Activated naive CD4-positive, alpha-beta T cell treated with anti-CD3 and anti-CD28 coated beads, Interleukin-2, amount 10 ng/mL, durations not matched to agents 7 days and 5 days (primary cell): ENCODE results near the gene G2E3.

Experiments used
- CTCF ChIA-PET: fragments of 350-600 bp; sonication (Branson Sonifier 250); formaldehyde crosslinking; loops from one replicate; lab custom pipeline; 2021; ENCODE audit warnings: antibody characterized with exemption; lab: Charles Lee
- DNase-seq: peaks from one replicate; pipeline ENCODE4 v3.0.0-alpha.2; 2020
- H3K27ac Mint-ChIP-seq: one replicate; pipeline ENCODE4 v1.8.0; 2021; ENCODE audit warnings: mild to moderate bottlenecking, moderate library complexity, mixed read lengths
- H3K27me3 Mint-ChIP-seq: one replicate; pipeline ENCODE4 v1.8.0; 2021; ENCODE audit warnings: mild to moderate bottlenecking, mixed read lengths
- H3K36me3 Mint-ChIP-seq: one replicate; pipeline ENCODE4 v1.8.0; 2021; ENCODE audit warnings: mixed read lengths
- H3K4me1 Mint-ChIP-seq: one replicate; pipeline ENCODE4 v1.8.0; 2021; ENCODE audit warnings: mixed read lengths
- H3K4me3 Mint-ChIP-seq: one replicate; pipeline ENCODE4 v1.8.0; 2021; ENCODE audit warnings: mild to moderate bottlenecking, moderate library complexity, mixed read lengths
- H3K9me3 Mint-ChIP-seq: one replicate; pipeline ENCODE4 v1.8.0; 2021; ENCODE audit warnings: mixed read lengths

G2E3 gene

GRCh38 chr14:30558675-30559555 lies at the start of gene G2E3:
TSS of gene G2E3 (plus strand) at chr14:30559158. CDS start at chr14:30581080, 21,922 bp downstream.
- CTCF ChIA-PET = interaction anchor here (0.8 kb wide), 1 partner anchor 37 kb away, joined by 3 read pairs; no protein-coding TSS in a partner anchor
- H3K4me3 Mint-ChIP-seq = peak within 1 kb of the TSS; percentile 100

GRCh38 chr14:30517737-30518136 lies 41.2 kb upstream of the G2E3 start:
- Mint-ChIP-seq H3K9me3 (no peaks in the 10 kb centered on the region), H3K27ac (no peak overlapping the region), H3K4me3 (no peak overlapping the region), H3K27me3 (no peaks in the 10 kb centered on the region), H3K4me1 (peaks cover 9% of the 10 kb centered on the region), H3K36me3 (no peaks in the 10 kb centered on the region)
- CTCF ChIA-PET = interaction anchor here (0.8 kb wide), 1 partner anchor 142 kb away, joined by 3 read pairs; no protein-coding TSS in a partner anchor
- DNase-seq = no peak

More at GRCh38 chr14:30558675-30559555, at the start of gene G2E3:
- peaks cover 23% of the 10 kb centered on the region for H3K36me3 Mint-ChIP-seq
- H3K27me3 Mint-ChIP-seq = peaks cover 11% of the 10 kb centered on the region
- no peaks in the 10 kb centered on the region for H3K9me3 Mint-ChIP-seq
- peak within 1 kb of the TSS; percentile 100 for H3K27ac Mint-ChIP-seq
- peak; percentile 92 for DNase-seq
- peaks cover 33% of the 10 kb centered on the region for H3K4me1 Mint-ChIP-seq

- Mint-ChIP-seq H3K27ac (no peak overlapping the region), H3K4me1 (peaks cover 9% of the 10 kb centered on the region), H3K27me3 (no peaks in the 10 kb centered on the region), H3K4me3 (no peak overlapping the region), H3K9me3 (no peaks in the 10 kb centered on the region), H3K36me3 (no peaks in the 10 kb centered on the region)
- CTCF ChIA-PET = interaction anchor here (1.5 kb wide), 1 partner anchor 144 kb away, joined by 6 read pairs; no protein-coding TSS in a partner anchor
- DNase-seq = no peak
Observed at GRCh38 chr14:30518867-30519560, 39.9 kb upstream of the G2E3 start.

- Mint-ChIP-seq H3K9me3 (no peaks in the 10 kb centered on the region), H3K27me3 (no peaks in the 10 kb centered on the region), H3K27ac (no peak overlapping the region), H3K4me3 (no peak overlapping the region), H3K4me1 (peaks cover 9% of the 10 kb centered on the region), H3K36me3 (no peaks in the 10 kb centered on the region)
- CTCF ChIA-PET = interaction anchor here (1.1 to 1.5 kb wide), 2 partner anchors 145 to 160 kb away, joined by 3 to 6 read pairs; no protein-coding TSS in a partner anchor
- DNase-seq = no peak
Observed at GRCh38 chr14:30519961-30520360, 39.0 kb upstream of the G2E3 start.

GRCh38 chr14:30520536-30520935 lies 38.4 kb upstream of the G2E3 start:
- Mint-ChIP-seq H3K4me1 (peaks cover 9% of the 10 kb centered on the region), H3K4me3 (no peak overlapping the region), H3K9me3 (no peaks in the 10 kb centered on the region), H3K27me3 (no peaks in the 10 kb centered on the region), H3K27ac (no peak overlapping the region), H3K36me3 (no peaks in the 10 kb centered on the region)
- DNase-seq = no peak
- CTCF ChIA-PET = interaction anchor here (1.1 to 2.8 kb wide), 3 partner anchors 145 to 161 kb away, joined by 3 to 22 read pairs (median 6); no protein-coding TSS in a partner anchor

- Mint-ChIP-seq H3K9me3 (no peaks in the 10 kb centered on the region), H3K4me3 (no peak overlapping the region), H3K27me3 (no peaks in the 10 kb centered on the region), H3K4me1 (peaks cover 9% of the 10 kb centered on the region), H3K27ac (no peak overlapping the region), H3K36me3 (no peaks in the 10 kb centered on the region)
- CTCF ChIA-PET = interaction anchor here (0.7 to 2.8 kb wide), 8 partner anchors 9 to 248 kb away, joined by 3 to 22 read pairs (median 4); no protein-coding TSS in a partner anchor
- no peak for DNase-seq
Observed at GRCh38 chr14:30521899-30522736, 36.8 kb upstream of the G2E3 start.

- no peaks in the 10 kb centered on the region for H3K36me3 Mint-ChIP-seq
- no peaks in the 10 kb centered on the region for H3K27me3 Mint-ChIP-seq
- H3K4me3 Mint-ChIP-seq = no peak overlapping the region
- H3K4me1 Mint-ChIP-seq = peaks cover 9% of the 10 kb centered on the region
- no peak for DNase-seq
- H3K9me3 Mint-ChIP-seq = no peaks in the 10 kb centered on the region
- no peak overlapping the region for H3K27ac Mint-ChIP-seq
- CTCF ChIA-PET = interaction anchor here (1.1 kb wide), 1 partner anchor 75 kb away, joined by 3 read pairs; no protein-coding TSS in a partner anchor
Observed at GRCh38 chr14:30525833-30526232, 33.1 kb upstream of the G2E3 start.

- Mint-ChIP-seq H3K4me3 (no peak overlapping the region), H3K27ac (no peak overlapping the region), H3K9me3 (no peaks in the 10 kb centered on the region), H3K4me1 (peaks cover 5% of the 10 kb centered on the region), H3K27me3 (no peaks in the 10 kb centered on the region), H3K36me3 (no peaks in the 10 kb centered on the region)
- no peak for DNase-seq
- CTCF ChIA-PET = no interaction called here
Observed at GRCh38 chr14:30527196-30527595, 31.8 kb upstream of the G2E3 start.

- no peak overlapping the region for H3K4me3 Mint-ChIP-seq
- no peaks in the 10 kb centered on the region for H3K4me1 Mint-ChIP-seq
- H3K27me3 Mint-ChIP-seq = no peaks in the 10 kb centered on the region
- no peaks in the 10 kb centered on the region for H3K36me3 Mint-ChIP-seq
- H3K9me3 Mint-ChIP-seq = no peaks in the 10 kb centered on the region
- no peak for DNase-seq
- CTCF ChIA-PET = no interaction called here
- H3K27ac Mint-ChIP-seq = no peak overlapping the region
Observed at GRCh38 chr14:30528119-30528518, 30.8 kb upstream of the G2E3 start.

- DNase-seq = no peak
- CTCF ChIA-PET = interaction anchor here (0.7 kb wide), 1 partner anchor 1025 kb away, joined by 3 read pairs; no protein-coding TSS in a partner anchor
- no peak overlapping the region for H3K27ac Mint-ChIP-seq
- H3K4me1 Mint-ChIP-seq = no peaks in the 10 kb centered on the region
- H3K27me3 Mint-ChIP-seq = no peaks in the 10 kb centered on the region
- H3K36me3 Mint-ChIP-seq = no peaks in the 10 kb centered on the region
- no peaks in the 10 kb centered on the region for H3K9me3 Mint-ChIP-seq
- H3K4me3 Mint-ChIP-seq = no peak overlapping the region
Observed at GRCh38 chr14:30528778-30529642, 29.9 kb upstream of the G2E3 start.

GRCh38 chr14:30532264-30532663 lies 26.7 kb upstream of the G2E3 start:
- H3K4me3 Mint-ChIP-seq = no peak overlapping the region
- no peaks in the 10 kb centered on the region for H3K27me3 Mint-ChIP-seq
- no peak overlapping the region for H3K27ac Mint-ChIP-seq
- H3K9me3 Mint-ChIP-seq = no peaks in the 10 kb centered on the region
- CTCF ChIA-PET = no interaction called here
- DNase-seq = no peak
- H3K4me1 Mint-ChIP-seq = no peaks in the 10 kb centered on the region
- no peaks in the 10 kb centered on the region for H3K36me3 Mint-ChIP-seq

GRCh38 chr14:30533126-30533525 lies 25.8 kb upstream of the G2E3 start:
- Mint-ChIP-seq H3K36me3 (no peaks in the 10 kb centered on the region), H3K27ac (no peak overlapping the region), H3K4me1 (no peaks in the 10 kb centered on the region), H3K27me3 (no peaks in the 10 kb centered on the region), H3K4me3 (no peak overlapping the region), H3K9me3 (no peaks in the 10 kb centered on the region)
- CTCF ChIA-PET = no interaction called here
- DNase-seq = no peak

- no peak overlapping the region for H3K27ac Mint-ChIP-seq
Observed at GRCh38 chr14:30541318-30541717, 17.6 kb upstream of the G2E3 start.

More at GRCh38 chr14:30541318-30541717, 17.6 kb upstream of the G2E3 start:
- peaks cover 7% of the 10 kb centered on the region for H3K27me3 Mint-ChIP-seq
- no peaks in the 10 kb centered on the region for H3K4me1 Mint-ChIP-seq
- DNase-seq = no peak
- no peaks in the 10 kb centered on the region for H3K9me3 Mint-ChIP-seq
- no peak overlapping the region for H3K4me3 Mint-ChIP-seq
- H3K36me3 Mint-ChIP-seq = no peaks in the 10 kb centered on the region
- CTCF ChIA-PET = no interaction called here
